ENCODE results near the gene CATSPERD. TPM values are rescaled to one million over a fixed set of nuclear protein-coding genes. Genes with fewer than 3 reads are reported as not detected.

Gene CATSPERD
- total RNA-seq, 1 donor from 2014 or later: not detected

DNA sequence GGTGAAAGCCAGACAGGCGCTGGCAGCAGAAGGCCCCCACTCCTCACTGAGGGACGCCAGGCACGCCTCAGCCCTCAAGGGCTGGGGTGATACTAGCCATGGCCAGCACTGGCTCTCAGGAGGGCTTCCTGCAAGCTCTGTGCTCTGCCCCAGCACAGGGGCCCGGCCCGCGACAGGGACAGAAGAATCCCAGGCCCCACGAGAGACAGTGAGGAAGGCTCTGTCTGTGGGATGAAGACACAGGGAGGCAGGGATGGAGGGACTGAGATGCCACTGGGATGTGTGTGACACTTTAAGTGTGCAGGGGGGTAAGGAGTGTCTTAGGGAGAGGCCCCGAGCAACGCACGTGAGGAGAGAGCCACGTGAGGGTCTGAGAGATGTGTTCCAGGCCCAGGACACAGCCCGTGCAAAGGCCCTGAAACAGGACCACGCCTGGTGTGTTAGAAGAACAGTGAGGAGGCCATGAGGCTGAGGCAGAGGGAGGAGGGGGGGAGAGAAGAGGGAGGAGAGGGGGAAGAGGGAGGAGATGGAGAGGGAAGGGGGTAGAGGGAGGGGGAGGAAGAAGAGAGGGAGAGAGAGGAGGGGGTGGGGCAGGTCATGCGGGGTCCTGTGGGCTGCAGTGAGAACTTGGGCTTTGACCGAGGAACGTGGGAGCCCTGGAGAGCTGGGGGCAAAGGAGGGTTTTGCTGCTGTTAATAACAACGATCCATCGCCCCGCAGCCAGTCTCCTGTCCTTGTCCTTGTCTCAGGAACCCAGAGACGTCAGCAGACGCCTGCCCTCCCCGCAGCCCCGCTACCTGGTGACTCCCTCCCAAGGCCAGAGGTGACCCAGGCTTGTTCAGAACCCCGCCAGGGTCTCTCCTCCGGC lies 23.2 kb upstream of the CATSPERD start:
- no peak overlapping the region for H3K27ac Mint-ChIP-seq
- no peaks in the 10 kb centered on the region for H3K36me3 ChIP-seq

DNA sequence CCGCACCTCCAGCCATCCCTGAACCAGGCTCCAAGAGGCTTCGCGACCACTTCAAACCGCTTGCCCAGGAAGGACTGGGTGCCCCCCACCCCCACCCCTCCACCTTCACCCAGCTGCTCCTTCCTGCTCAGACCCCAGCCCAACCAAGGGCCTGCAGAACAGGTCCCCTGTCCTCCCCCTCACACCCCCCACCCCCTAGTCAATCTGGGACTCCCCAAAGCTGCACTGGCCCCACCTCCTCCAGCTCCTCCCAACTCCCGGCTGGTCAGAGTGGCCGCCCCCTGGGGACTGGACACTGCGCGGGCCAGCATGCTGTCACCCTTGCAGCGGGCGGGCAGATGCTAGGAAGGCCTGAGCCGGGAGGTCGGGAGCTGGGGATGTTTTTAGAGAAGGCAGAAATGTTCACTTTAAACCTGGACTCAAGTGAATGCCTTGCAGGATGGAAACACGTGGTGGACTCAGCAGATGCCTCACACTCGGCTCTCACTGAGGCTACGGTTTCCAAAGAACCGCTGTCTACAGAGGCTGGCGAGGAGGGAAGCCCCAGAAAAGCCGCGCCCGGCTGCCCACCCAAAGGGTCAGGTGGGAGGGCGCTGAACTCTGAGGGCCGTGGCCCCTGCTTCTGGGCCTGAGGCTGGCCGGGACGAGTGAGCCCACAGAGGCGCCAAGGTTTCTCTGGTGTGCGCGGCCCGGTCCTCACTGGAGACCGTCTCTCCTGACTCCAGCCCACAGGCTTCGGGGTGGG lies 22.4 kb upstream of the CATSPERD start:
- Histone ChIP-seq H3K9me3 (ENCODE audit: low read depth) (no peaks in the 10 kb centered on the region), H3K36me3 (no peaks in the 10 kb centered on the region), H3K27me3 (no peaks in the 10 kb centered on the region), H3K4me1 (no peaks in the 10 kb centered on the region), H3K9ac (no peak overlapping the region), H2AFZ (replicated peaks) (no peak overlapping the region), H3K4me2 (no peak overlapping the region), H4K20me1 (ENCODE audit: low read depth) (peaks cover 44% of the 10 kb centered on the region), H3F3A (ENCODE audit: low read depth) (peaks cover 13% of the 10 kb centered on the region), H3K27ac (peak overlapping the region; percentile 53), H3K79me2 (ENCODE audit: low read depth) (peaks cover 13% of the 10 kb centered on the region), H3K4me3 (no peak overlapping the region)
- no peak for DNase-seq (ENCODE audit: low spot score)
- Mint-ChIP-seq H3K27ac (no peak overlapping the region), H3K4me3 (no peak overlapping the region), H3K36me3 (peaks cover 12% of the 10 kb centered on the region), H3K27me3 (ENCODE audit: insufficient read depth, low read depth) (peaks cover 5% of the 10 kb centered on the region), H3K9me3 (peaks cover 3% of the 10 kb centered on the region), H3K4me1 (no peaks in the 10 kb centered on the region)
- TF ChIP-seq EZH2 (IDR thresholded peaks at IDR 0.05): no peak
- TF ChIP-seq, protein P1, sequence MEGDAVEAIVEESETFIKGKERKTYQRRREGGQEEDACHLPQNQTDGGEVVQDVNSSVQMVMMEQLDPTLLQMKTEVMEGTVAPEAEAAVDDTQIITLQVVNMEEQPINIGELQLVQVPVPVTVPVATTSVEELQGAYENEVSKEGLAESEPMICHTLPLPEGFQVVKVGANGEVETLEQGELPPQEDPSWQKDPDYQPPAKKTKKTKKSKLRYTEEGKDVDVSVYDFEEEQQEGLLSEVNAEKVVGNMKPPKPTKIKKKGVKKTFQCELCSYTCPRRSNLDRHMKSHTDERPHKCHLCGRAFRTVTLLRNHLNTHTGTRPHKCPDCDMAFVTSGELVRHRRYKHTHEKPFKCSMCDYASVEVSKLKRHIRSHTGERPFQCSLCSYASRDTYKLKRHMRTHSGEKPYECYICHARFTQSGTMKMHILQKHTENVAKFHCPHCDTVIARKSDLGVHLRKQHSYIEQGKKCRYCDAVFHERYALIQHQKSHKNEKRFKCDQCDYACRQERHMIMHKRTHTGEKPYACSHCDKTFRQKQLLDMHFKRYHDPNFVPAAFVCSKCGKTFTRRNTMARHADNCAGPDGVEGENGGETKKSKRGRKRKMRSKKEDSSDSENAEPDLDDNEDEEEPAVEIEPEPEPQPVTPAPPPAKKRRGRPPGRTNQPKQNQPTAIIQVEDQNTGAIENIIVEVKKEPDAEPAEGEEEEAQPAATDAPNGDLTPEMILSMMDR (IDR thresholded peaks at IDR 0.05): no peak
- no peak for TF ChIP-seq EZH2phosphoT487 (IDR thresholded peaks at IDR 0.05)

More for the DNA sequence above, 23.2 kb upstream of the CATSPERD start:
- H3K4me1 Mint-ChIP-seq: peaks cover 3% of the 10 kb centered on the region
- H3K27me3 Mint-ChIP-seq (ENCODE audit: insufficient read depth, low read depth): peaks cover 5% of the 10 kb centered on the region
- peaks cover 11% of the 10 kb centered on the region for H3K36me3 Mint-ChIP-seq
- Histone ChIP-seq H3K9me3 (ENCODE audit: low read depth) (no peaks in the 10 kb centered on the region), H3K27me3 (no peaks in the 10 kb centered on the region), H3K27ac (peak overlapping the region; percentile 37), H3K4me2 (no peak overlapping the region), H3K9ac (no peak overlapping the region), H3K79me2 (ENCODE audit: low read depth) (peaks cover 21% of the 10 kb centered on the region), H4K20me1 (ENCODE audit: low read depth) (peaks cover 52% of the 10 kb centered on the region), H3K4me3 (no peak overlapping the region), H3F3A (ENCODE audit: low read depth) (peaks cover 13% of the 10 kb centered on the region), H3K4me1 (no peaks in the 10 kb centered on the region), H2AFZ (replicated peaks) (no peak overlapping the region)
- H3K4me3 Mint-ChIP-seq: no peak overlapping the region
- TF ChIP-seq, protein P1 (IDR thresholded peaks at IDR 0.05): no peak
- TF ChIP-seq EZH2 (IDR thresholded peaks at IDR 0.05) (no peak), EZH2phosphoT487 (IDR thresholded peaks at IDR 0.05) (no peak)
- H3K9me3 Mint-ChIP-seq: peaks cover 3% of the 10 kb centered on the region
- no peak for DNase-seq (ENCODE audit: low spot score)

DNA sequence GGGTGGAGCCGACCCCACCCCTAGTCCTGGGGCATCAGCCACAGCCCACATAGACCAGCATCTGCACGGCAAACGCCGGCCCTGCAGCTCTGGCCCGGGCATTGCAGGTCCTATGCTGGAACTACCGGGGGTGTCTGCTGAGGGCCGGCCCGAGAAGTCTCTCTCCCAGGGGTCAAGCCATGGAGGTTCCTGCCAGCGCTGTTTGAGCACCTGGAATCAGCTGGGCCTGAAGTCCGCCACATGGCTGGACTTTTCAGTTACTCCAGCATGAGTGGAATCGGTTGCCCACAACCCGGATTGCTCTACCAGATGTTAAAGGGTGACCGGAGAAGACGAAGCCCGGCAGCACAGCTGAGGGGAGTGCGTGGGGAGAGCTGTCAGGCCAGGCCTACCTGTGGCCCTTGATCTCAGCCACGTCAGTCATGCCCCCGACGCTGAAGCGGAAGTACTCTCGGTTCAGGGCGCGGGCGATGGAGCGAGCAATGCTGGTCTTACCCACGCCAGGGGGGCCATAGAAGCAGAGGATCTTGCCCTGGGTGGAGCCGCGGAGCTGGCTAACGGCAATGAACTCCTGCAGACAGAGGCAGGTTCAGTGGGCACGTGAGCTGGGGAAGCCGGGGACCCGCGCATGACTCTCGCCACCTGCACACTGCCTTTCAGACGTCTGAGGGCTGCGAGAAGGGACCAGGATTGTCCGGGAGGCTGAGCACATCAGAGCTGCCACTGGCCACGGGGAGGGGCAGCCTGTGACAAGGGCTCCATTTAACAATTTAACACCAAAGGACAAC lies 21.6 kb upstream of the CATSPERD start:
- TF ChIP-seq EZH2 (IDR thresholded peaks at IDR 0.05): no peak
- TF ChIP-seq, protein P1 (IDR thresholded peaks at IDR 0.05): no peak
- TF ChIP-seq EZH2phosphoT487 (IDR thresholded peaks at IDR 0.05): no peak
- Histone ChIP-seq H3K4me2 (no peak overlapping the region), H3K79me2 (ENCODE audit: low read depth) (peaks cover 6% of the 10 kb centered on the region), H2AFZ (replicated peaks) (no peak overlapping the region), H3K27me3 (no peaks in the 10 kb centered on the region), H3F3A (ENCODE audit: low read depth) (peaks cover 9% of the 10 kb centered on the region), H3K36me3 (no peaks in the 10 kb centered on the region), H3K4me1 (no peaks in the 10 kb centered on the region), H3K27ac (no peak overlapping the region), H4K20me1 (ENCODE audit: low read depth) (peaks cover 36% of the 10 kb centered on the region), H3K4me3 (no peak overlapping the region), H3K9me3 (ENCODE audit: low read depth) (no peaks in the 10 kb centered on the region), H3K9ac (no peak overlapping the region)
- Mint-ChIP-seq H3K4me1 (no peaks in the 10 kb centered on the region), H3K36me3 (peaks cover 15% of the 10 kb centered on the region), H3K27ac (no peak overlapping the region), H3K4me3 (no peak overlapping the region), H3K9me3 (peaks cover 5% of the 10 kb centered on the region), H3K27me3 (ENCODE audit: insufficient read depth, low read depth) (peaks cover 6% of the 10 kb centered on the region)
- DNase-seq (ENCODE audit: low spot score): no peak
